ENCODE results near the gene AFAP1.

The AFAP1 gene

DNA sequence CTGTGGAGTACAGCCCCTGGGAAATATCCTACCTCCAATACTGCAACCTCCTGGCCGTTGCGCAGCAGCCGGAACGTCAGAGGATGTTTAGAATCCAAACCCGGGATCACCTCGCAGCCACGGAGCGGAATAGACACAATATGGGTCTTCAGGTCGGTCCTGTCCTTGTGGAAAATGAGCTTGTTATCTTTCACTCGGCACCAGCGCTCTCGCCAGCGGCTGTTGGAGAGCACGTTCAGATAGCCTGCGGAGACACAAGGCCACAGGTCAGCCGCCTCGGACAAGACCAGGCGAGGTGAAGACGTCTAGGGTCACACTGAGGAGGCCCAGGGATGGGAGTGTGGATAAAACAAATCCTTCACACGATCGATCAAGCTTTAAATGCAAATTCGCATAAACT is 139.3 kb downstream of the AFAP1 start:
- no peak for DNase-seq (ENCODE audit: low read depth)
- no peak overlapping the region for H3K4me3 ChIP-seq (ENCODE audit: low read length)
- TF ChIP-seq, protein P1, sequence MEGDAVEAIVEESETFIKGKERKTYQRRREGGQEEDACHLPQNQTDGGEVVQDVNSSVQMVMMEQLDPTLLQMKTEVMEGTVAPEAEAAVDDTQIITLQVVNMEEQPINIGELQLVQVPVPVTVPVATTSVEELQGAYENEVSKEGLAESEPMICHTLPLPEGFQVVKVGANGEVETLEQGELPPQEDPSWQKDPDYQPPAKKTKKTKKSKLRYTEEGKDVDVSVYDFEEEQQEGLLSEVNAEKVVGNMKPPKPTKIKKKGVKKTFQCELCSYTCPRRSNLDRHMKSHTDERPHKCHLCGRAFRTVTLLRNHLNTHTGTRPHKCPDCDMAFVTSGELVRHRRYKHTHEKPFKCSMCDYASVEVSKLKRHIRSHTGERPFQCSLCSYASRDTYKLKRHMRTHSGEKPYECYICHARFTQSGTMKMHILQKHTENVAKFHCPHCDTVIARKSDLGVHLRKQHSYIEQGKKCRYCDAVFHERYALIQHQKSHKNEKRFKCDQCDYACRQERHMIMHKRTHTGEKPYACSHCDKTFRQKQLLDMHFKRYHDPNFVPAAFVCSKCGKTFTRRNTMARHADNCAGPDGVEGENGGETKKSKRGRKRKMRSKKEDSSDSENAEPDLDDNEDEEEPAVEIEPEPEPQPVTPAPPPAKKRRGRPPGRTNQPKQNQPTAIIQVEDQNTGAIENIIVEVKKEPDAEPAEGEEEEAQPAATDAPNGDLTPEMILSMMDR (conservative IDR thresholded peaks at IDR 0.05; ENCODE audit: low read depth, low read length): no peak

DNA sequence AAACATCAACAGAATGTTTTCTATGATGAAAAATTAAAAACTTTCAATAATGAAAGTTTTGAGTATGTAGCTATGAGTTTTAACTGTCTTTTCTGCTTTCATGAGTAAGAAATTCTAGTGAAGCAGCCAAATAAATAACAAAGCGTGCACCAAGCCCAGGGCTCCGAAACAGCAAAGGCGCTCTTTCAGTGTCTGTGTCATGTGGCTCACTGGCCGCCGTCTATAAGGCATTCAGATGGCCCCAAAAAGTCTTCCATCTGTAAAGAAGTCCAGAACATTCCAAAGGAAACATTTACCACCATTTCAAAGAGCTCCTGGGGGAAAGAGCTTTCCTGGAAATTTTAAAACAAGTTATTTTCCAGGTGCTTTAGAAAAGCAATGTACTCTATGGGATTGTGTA is 139.9 kb downstream of the AFAP1 start:
- TF ChIP-seq, protein P1 (conservative IDR thresholded peaks at IDR 0.05; ENCODE audit: low read depth, low read length): no peak
- no peak overlapping the region for H3K4me3 ChIP-seq (ENCODE audit: low read length)
- no peak for DNase-seq (ENCODE audit: low read depth)

DNA sequence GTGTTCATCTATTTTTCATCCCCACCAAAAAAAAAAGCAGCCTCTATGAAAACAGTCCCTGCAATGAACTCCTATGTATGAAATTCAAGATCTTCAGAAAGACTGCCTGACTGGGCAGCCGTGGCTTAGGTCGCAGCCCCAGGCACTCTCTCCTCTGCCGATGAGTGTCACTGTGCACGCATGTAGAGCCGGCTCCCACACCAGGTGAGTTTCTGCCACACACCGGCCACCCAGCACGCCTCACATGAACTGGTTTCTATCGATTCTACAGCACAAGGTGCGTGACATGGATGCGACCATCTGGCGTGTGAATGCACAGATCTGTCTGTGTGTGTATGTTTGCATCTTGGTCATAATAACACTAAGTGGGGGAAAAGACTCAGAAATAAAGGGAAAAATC is 140.4 kb downstream of the AFAP1 start:
- no peak overlapping the region for H3K4me3 ChIP-seq (ENCODE audit: low read length)
- no peak for DNase-seq (ENCODE audit: low read depth)
- TF ChIP-seq, protein P1 (conservative IDR thresholded peaks at IDR 0.05; ENCODE audit: low read depth, low read length): no peak

DNA sequence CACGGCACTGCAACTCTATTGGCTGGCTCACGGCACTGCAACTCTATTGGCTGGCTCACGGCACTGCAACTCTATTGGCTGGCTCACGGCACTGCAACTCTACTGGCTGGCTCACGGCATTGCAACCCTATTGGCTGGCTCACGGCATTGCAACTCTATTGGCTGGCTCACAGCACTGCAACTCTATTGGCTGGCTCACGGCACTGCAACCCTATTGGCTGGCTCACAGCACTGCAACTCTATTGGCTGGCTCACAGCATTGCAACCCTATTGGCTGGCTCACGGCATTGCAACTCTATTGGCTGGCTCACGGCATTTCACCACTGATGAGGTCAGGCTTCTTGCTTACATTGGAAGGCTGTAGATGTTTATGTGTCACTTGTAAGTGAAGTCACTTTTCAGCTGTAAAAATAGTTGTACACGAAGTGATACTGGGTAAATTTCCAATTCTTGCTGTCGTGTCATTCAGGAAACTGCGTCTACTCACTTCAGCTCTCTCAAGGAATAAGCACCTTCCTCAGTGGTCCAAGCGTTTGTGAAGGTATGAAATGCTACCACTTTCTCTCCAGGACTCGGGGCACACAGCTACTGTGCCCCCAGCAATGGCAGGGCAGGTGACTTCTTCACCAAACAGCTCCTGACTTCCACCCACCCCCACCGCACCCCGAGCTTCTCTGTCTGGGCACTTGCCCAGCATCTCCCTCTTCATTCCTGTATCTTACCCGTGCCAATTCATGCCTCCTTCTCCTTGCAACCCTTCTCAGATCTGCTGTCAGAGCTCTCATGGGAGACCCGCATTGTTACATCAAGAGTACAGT is 141.3 kb downstream of the AFAP1 start:
- no peak for DNase-seq (ENCODE audit: low read depth)
- TF ChIP-seq, protein P1 (conservative IDR thresholded peaks at IDR 0.05; ENCODE audit: low read depth, low read length): no peak
- H3K4me3 ChIP-seq (ENCODE audit: low read length): no peak overlapping the region

DNA sequence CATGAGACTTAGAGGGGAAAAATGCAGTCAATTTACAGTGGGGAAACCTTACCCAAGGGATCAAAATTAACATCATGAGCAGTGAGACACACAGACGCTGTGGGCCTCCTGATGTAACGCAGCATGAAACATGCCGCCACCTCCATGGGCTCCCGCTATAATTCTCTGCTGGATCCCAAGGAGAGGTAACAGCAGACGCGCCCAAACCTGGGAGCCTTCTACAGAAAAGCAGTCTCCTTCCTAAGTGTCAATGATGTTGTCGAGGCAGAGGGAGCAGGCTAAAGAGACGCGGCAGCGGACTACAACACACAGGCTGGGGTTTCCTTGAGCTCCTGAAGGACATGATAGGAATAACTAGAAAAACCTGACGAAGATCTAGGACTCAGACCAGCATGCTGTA is 142.3 kb downstream of the AFAP1 start:
- no peak overlapping the region for H3K4me3 ChIP-seq (ENCODE audit: low read length)
- TF ChIP-seq, protein P1 (conservative IDR thresholded peaks at IDR 0.05; ENCODE audit: low read depth, low read length): no peak

DNA sequence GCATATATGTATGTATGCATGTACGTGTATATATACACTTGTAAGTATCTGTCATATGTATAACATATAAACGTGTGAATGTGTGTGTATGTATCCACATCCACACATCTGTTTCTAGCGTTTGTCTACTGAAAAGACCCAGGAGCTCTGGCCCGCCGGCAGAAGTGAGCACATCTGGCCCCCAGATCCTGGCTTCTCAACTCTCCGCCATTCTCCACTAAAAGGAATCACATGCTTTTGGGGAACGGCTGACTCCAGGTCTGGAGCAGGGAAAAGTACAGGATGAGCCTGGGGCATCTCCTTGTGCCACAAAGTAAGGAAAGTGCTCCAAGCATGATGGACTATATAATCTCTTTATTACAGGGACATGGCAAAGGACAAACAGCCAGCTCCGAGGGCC is 143.7 kb downstream of the AFAP1 start:
- no peak overlapping the region for H3K4me3 ChIP-seq (ENCODE audit: low read length)
- TF ChIP-seq, protein P1 (conservative IDR thresholded peaks at IDR 0.05; ENCODE audit: low read depth, low read length): no peak
- DNase-seq (ENCODE audit: low read depth): no peak

More for the DNA sequence above, 142.3 kb downstream of the AFAP1 start:
- no peak for DNase-seq (ENCODE audit: low read depth)

DNA sequence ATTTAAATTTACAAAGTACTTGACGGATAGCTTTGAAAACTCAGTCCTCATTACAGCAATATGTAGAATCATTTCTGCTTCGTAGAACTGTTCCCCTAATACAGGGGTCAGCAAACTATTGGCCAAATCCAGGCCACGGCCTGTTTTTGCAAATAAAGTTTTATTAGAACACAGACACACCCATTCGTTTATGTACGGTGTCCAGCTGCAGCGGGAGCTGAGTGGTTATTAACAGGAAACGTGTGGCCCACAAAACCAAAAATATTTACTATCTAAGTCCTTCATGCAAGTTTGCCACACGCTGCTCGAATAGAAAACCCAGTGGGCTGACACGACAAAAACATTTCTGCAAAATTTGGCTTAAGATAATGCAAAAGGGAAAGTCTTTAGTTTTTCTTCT is 146.5 kb downstream of the AFAP1 start:
- H3K4me3 ChIP-seq (ENCODE audit: low read length): no peak overlapping the region
- TF ChIP-seq, protein P1 (conservative IDR thresholded peaks at IDR 0.05; ENCODE audit: low read depth, low read length): no peak

More for the DNA sequence above, 146.5 kb downstream of the AFAP1 start:
- DNase-seq (ENCODE audit: low read depth): no peak

All from retinal pigment epithelial cell (primary cell).